ENCODE data around the gene EPHB1.

GRCh38 chr3:135099734-135100355, 304.8 kb downstream of the EPHB1 start:
- TF ChIP-seq CTCF (IDR thresholded peaks at IDR 0.05) (no peak), POLR2A (IDR thresholded peaks at IDR 0.05) (no peak)

All from thyroid gland (tissue), 4 donors.